GM21447 (cell line): Measurements from ENCODE around the gene POLR3B.

Experiments used
- ATAC-seq: cut with Tn5 transposase; IDR thresholded peaks from one replicate; pipeline ENCODE4 v1.9.1; 2021; ENCODE audit not compliant: unreplicated experiment

The POLR3B gene

DNA sequence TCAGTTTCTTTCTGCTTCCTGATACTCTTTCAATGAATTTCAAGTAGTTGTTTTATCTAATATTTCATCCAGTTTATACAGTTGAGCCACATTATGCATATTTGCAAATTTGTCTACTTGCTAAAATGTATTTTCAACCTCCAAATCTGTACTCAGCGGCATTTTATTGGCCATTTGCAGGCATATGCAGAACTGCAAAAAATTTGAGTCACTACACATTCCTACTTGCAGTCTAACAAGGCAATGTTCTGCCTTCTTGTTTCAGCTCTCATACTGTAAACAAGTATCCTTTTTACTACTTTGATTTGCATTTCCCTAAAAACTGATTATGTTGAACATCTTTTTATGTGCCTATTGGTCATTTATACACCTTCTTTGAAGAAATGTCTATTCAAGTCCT is 55.0 kb downstream of the POLR3B start:
- no peak for ATAC-seq

DNA sequence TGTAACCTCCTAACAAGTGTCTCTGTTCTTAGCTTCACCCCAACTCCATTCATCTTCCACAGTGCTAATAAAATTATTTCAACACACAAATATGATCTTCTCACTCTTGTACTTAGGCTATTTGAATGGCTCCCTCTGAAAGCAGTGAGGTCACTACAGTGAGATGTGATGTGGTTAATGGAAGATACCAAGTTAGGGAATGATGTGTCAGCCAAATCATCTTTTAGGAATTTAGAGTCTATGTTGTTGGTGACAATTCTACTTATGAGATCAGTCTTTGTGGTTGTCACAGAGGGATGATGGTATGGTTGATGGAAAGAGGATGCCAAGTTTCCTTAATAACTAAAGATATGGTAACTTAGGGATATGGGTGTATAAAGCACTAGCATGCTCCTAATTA is 57.6 kb downstream of the POLR3B start:
- ATAC-seq: no peak

DNA sequence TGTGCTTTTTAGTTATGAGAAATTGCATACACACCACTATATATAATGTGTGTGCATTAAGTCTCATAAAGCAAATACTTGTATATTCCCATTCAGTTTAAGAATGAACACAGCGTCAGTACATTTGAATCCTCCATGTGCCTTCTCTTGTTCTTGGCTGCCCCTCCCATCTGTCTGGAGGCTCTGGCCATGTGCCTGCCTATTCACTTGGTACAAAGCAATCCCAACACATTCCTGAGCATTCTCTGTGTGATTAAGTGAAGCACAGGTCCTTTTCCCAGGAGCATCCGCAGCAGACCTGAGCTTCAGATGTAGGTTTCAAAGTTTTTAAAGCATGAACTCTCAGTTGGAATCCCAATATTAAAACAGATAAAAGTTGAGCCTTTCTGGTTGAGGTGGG is 58.7 kb downstream of the POLR3B start:
- no peak for ATAC-seq

DNA sequence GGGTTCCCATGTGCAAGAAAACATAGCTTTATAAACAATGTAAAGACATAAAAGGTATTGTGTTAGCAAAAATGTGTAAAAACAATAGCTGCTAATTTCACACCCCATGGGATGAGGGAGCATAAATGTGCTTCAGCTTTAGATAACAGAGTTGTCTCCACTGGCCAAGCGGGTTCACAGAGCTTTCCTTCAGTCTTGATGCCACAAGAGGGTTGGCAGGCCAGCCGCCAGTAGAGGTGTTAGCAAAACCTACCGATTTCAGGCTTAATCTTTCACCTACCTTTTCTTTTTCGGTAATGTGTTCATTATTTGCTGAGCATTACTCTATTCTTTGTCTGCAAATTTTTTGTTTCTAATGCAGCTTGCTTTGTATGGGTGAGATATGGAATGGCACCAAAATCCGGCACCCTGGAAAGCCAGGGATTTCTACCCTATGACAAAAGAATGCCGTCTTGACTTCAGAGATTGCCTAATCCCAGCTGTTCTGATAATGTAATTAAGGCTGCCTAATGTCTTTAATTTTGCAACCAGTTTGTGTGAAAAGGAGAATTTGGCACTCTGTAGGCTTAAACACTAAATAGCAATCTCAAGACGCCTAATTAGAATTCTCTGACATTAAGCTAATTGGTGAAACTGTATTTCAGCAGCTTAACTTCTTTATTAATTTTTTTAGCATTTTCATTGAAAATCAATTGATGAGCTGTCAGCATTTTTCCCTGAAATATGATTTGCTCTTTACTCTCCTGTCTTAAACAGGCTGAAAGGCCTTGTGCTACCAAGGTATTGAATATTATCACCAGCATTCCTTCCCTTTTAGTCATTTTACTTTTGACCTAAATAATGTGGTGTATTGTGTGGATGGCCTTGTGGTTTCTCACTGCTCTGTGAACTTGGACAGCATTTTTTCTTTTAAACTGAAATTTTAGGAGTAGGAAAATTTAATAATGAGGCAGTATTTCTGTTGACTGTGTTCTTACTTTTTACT is 60.7 kb downstream of the POLR3B start:
- no peak for ATAC-seq

DNA sequence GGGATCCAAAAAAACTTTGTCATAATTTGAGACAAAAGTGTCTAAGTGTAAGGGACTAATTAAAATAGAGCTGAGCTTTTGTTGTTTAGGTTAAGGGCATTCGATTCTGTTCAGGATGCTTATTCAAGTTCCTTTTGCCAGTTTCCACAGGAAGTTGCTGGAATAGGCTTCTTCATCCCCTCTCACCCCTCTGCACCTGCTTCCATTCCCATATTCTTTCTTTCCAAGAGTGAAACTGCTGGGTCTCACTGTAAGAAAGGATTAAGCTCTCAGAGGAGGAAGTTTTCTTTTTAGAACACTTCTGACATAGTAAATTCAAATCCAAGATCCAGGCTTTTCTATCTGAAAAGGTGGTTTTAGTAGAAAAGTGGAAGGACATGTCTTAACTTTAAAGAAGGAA is 61.4 kb downstream of the POLR3B start:
- no peak for ATAC-seq

DNA sequence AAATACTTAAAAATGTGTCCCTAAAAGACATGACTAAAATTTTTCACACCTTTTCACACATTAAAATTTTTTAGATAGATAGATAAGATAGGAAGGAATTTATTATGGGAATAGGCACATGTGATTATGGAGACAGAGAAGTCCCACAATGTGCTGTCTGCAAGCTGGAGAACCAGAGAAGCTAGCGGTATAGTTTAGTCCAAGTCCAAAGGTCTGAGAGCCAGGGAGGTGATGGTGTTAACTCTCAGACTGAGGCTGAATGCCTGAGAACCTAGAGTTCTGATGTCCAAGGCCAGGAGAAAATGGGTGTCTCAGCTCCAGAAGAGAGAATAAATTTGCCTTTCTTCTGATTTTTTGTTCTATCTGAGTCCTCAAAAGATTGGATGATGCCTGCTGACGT is 65.7 kb downstream of the POLR3B start:
- no peak for ATAC-seq

DNA sequence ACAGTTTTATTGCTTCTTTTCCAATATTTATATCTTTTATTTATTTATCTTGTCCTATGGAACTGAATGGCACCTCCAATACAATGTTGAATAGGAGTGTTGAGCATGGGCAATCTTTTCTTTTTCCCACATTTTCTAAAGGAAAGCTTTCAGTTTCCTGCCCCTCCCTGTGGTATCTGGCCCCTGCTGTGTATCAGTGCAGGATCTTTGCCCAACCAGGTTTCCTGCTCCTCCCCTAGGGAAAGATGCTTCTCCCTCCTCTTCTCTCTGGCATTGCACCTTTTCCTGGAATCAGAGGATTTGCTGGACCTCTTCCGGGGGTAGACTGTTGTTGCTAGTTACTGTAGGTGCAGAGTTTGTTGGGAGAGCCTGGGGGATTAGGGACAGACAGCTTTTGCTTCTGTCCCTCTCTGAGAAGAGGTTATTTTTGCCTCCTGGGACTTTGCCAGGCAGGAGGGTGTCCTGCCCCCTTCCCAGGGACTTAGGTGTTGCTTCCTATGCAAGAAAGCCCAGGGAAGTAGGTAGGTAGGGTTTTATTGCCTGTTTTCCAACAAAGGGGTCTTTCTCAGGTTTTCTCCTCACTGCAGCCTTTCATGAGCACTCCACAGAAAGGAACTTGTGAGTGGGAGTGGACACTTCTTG is 67.6 kb downstream of the POLR3B start:
- ATAC-seq: no peak

DNA sequence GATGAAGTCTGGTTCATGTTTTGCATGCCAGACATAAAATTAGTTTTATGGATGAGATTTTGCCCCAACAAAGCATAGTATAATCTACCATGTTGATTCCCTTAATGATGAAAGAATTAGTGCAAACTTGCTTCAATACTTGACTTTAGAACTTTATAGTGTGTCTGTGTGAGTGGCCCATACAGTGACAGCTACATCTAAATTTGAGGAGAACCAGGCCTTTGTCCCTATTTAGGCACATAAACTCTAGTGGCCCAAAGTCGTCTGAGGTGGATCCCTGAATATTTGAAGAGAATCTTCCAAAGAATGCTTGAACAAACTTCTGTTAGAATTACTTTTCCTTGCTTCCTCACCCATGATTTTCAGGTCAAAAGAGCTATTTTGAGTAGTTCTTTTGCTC is 70.4 kb downstream of the POLR3B start:
- no peak for ATAC-seq

DNA sequence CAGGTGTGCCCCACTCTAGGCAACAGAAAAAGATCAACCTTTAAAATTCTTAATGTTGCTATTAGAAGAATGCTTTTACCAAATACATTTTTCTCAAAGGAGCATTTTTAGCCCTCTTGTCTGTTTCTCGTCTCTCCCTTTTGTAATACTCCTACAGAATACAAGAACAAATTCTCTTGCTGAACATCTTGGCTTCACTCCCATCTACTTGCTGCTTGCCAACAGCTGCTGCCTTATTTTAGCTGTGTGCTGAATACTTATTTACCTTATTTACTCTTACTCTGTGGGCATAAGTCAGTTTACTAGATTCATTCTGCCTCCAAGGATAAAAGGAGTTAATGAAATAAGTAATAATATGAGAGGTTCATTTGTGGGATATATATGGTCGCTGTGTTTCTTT is 70.8 kb downstream of the POLR3B start:
- no peak for ATAC-seq

DNA sequence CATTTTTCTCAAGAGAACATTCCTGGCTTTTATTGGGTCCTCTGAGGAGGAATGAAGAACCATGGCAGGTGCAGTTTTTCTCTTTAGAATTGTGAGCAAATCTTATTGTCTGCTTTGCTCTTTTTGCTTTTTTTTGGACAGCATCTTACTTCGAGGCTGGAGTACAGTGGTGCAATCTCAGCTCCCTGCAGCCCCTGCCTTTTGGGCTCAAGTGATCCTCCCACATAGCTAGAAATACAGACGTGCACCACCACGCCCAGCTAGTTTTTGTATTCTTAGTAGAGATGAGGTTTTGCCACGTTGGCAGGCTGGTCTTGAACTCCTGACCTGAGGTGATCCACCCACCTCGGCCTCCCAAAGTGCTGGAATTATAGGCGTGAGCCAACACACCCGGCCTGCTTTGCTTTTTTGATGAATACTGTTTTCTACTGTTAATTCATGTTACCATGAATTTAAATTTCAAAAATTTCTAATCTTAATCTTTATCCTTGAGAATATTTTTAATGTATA is 71.5 kb downstream of the POLR3B start:
- no peak for ATAC-seq

DNA sequence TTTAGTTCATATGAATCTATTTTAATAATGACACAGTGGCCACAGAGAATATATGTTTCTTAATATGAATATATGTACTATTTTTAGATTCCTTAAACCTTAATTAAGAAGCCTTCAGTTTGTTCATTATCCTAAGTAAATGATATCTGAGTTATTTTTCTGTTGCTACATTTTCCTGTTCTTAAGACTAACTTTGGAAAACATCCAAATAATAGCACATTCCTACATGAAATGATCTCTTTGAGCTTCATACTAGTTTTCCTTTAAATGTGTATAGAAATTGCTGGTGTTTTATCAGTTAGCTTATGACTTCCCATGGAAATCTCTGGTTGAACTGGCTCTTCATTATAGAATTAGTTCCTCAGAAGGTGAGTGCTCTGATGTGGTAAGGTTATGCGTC is 72.1 kb downstream of the POLR3B start:
- no peak for ATAC-seq

DNA sequence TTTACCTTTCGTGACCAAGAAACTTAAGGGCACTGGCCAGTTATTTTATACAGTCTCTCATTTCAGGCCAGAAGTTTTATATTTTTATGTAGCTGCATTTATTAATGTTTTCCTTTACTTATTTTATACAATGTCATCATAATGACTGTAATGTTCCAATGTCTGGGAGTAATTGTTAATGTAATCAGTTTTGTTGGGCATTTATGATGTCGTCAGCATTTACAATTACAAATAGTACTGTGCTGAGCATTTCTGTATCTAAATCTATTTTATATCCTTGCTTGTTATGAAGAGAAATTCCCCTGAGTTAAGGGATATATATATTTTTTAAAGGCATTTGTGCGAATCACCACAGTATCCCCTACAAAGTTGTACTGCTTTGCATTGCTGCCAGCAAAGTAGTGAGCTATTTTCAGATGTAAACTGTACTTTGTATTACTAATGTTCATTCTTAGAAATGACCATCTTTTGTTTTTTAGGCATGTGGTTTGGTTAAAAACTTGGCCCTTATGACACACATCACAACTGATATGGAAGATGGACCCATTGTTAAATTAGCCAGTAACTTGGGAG is 74.4 kb downstream of the POLR3B start:
- no peak for ATAC-seq

DNA sequence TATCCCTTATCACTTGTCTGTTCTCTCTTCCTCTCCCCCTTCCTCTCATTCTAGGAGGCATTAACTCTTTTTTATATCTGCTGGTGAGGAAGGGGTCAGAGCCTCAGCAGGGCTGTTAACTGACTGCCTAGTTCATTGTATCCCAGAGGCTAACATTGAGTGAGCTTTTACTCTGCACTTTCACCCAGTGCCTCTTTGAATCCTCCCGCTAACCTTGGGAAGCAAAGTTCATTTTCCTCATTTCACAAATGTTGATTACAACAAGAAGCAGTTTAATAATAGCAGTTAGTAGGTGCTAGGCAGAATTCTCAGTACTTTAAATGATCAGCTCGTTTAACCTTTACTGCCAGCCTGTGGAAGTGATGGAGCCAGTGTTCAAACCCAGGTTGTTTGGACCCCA is 75.5 kb downstream of the POLR3B start:
- ATAC-seq: no peak

DNA sequence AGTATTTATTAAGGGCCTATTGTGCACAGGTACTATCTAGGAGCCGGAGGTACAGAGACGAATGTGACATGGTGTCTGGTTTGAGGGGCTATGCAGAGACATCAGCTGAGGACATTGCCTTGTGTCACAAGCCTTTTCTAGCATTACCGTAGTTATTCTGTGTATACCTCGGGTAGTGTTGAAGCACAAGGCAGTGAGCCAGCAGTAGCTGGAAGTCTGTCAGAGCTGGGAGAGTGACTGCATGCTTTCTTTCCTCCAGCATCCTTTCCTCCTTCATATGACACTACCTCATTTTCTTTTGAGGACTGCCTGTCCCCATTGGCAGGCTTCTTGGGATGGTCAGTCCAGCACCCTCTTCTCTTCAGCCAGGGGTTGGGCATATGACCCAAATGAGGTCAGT is 77.0 kb downstream of the POLR3B start:
- ATAC-seq: no peak

DNA sequence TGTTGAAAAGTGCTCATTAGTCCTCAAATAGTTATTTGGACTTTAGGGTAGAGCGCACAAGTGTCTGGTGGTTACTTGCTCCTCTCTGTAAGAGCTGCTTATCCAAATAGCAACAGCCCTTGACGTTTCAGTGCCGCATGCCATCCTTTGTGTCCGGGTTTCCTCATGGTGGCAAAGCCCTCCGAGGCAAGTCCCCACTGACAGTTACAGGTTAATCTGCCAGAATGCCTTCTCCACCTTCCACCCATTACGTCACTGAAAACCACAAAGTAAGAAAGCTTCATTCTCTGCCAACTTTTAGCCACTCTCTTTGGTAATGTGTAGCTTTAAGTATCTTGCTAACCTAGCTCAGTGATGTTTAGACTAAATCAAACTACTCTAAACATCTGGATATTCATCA is 78.6 kb downstream of the POLR3B start:
- no peak for ATAC-seq

DNA sequence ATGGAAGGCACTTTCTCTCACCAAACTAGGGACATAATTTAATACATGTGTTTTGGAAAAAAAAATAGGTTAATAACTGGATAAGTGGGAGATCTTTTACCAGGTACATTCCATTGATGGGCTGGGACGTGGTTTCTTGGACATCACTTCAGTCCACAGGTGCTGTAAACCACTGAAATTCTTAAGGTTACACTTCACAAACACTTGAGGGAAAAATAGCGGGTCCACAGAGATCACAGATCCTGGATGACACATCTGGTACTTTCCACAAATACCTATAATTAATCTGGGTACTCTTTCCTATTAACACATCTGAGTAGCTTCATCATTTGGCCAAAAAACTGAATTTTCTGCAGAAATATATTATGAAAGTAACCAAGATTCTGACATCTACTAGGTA is 85.0 kb downstream of the POLR3B start:
- ATAC-seq: no peak

DNA sequence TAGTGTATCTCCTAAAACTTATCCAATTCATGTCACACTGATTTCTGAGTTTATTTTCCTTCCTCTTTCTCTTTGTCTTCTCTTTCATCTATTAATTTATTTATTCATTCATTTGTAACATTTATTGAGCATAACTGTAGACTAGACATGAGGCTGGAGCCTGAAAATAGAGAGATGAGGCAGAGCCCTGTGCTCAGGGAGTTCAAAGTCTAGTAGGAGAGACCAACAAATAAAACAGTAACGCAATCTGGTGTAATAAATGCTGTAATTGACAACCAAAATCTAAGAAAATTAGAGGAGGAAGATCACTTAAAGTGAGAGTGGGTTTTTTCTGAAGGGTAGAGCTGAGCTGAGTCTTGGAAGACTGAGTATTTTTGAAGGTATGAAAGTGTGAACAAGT is 87.5 kb downstream of the POLR3B start:
- ATAC-seq: no peak

DNA sequence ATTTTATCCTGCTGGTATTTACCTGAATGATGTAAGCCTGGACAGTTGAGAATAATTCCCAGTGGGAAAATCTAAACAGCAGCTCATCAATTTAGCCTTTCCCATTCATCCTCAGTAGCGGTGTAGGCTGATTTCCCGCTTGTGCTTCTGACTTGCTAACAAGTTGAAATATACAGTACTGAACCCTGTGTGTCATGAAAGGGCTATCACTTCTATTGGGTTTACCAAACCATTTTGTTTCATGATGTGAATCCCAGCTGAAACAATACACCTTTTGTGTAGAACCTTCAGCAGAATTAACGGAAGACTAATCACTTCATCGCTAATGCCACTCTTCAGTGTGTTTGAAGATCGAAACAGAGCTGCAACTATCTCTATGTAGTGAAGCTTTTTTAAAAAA is 88.4 kb downstream of the POLR3B start:
- no peak for ATAC-seq

DNA sequence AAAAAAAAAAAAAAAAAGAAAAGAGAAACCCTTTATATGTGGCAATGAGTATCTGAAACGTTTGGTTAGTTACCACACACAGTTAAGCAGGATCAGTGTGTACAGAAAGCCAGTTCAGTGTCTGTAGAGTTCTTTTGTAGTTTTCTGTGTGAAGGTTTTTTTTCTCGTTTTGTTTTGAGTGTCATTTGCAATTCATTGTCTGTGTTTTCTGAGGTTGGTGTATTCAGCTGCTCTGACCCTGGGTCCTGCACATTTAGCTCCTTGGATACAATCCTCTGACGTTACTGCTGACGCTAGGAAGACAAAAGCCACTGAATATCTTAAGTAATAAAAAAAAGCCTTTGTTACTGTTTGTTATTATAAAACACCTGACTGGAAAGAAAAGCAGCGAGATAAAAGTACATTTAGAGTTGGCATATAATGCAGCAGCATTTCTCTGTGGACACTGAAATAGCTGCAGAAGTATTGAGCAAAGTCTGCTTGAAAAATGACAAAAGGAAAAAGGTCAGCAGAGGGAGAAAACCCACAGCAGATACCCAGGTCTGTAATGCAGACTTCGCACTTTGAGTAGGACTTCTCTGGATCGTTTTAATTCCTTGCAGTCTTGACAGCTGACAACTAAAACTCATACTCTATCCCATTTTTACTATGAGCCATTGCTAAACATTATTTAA is 89.0 kb downstream of the POLR3B start:
- no peak for ATAC-seq

DNA sequence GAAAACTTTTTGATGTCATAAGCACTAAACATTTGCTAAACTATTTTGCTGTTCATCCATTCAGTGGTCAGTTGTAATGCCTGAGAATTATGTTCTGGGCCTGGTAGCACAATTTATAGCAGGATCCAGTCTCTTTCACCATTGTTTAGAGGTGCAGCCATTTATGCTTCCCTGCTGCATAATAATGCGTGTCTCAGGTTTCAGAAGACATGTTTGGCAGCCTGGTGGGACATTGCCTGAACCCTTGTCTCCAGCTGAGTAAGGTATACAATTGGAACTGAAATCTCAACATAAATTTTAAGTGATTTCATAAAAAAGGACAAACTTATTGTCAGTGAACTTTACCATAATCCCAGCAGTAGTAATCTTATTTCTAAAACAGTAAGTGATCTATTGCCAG is 94.8 kb downstream of the POLR3B start:
- no peak for ATAC-seq

DNA sequence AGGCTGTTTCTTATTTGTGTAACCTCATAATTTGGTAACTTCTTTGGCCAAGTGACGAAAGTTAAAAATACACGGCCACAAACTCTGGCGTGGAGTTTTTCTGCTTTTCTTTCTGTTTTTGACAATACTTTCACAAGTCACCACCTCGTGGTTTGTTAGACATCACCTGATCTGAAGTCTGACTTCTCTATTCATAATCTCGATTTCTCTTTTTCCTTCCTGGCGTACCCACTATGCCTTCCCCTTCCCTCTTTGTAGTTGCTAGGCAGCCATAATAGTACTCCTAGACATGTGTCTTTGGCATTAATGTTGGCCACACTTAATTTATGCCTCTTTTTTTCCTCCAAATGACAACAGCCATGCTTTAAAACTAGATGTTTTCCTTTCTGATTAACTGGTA is 97.6 kb downstream of the POLR3B start:
- ATAC-seq: no peak
